Activated CD8-positive, alpha-beta T cell treated with anti-CD3 and anti-CD28 coated beads for 36 hours (primary cell): ENCODE results near the gene NR4A2. TPM values are rescaled to one million over a fixed set of nuclear protein-coding genes. Genes with fewer than 3 reads are reported as not detected.

ENCODE experiments used
- ATAC-seq: fragments of 200-7000 bp; cut with Tn5 transposase; one replicate; pipeline ENCODE4 v1.10.0; 2021; ENCODE audit warnings: mild to moderate bottlenecking, moderate library complexity
- CTCF ChIA-PET: fragments of 350-600 bp; sonication (Branson Sonifier 250); formaldehyde crosslinking; loops from one replicate; lab custom pipeline; 2021; ENCODE audit warnings: antibody characterized with exemption; lab: Charles Lee
- POLR2A ChIA-PET: fragments of 350-600 bp; sonication (Branson Sonifier 250); formaldehyde crosslinking; loops from one replicate; lab custom pipeline; 2021; ENCODE audit warnings: antibody characterized with exemption; lab: Charles Lee
- DNase-seq: peaks from one replicate; pipeline ENCODE4 v3.0.0-alpha.2; 2020
- H3K27ac Mint-ChIP-seq: one replicate; pipeline ENCODE4 v1.8.0; 2021; ENCODE audit warnings: mild to moderate bottlenecking, mixed read lengths
- H3K27me3 Mint-ChIP-seq: one replicate; pipeline ENCODE4 v1.8.0; 2021; ENCODE audit warnings: mixed read lengths
- H3K36me3 Mint-ChIP-seq: one replicate; pipeline ENCODE4 v1.8.0; 2021; ENCODE audit warnings: low read depth, mixed read lengths
- H3K4me1 Mint-ChIP-seq: one replicate; pipeline ENCODE4 v1.8.0; 2021; ENCODE audit warnings: low read depth, mixed read lengths
- H3K4me3 Mint-ChIP-seq: one replicate; pipeline ENCODE4 v1.8.0; 2021; ENCODE audit warnings: mild to moderate bottlenecking, moderate library complexity, mixed read lengths
- H3K9me3 Mint-ChIP-seq: one replicate; pipeline ENCODE4 v1.8.0; 2021; ENCODE audit warnings: mixed read lengths
- CTCF ChIP-seq: fragments of 200-600 bp; IDR thresholded peaks from one replicate; pipeline ENCODE4 v1.8.0; 2022; ENCODE audit warnings: antibody characterized with exemption, mild to moderate bottlenecking
- intact Hi-C: fragments of 100-400 bp; cut with micrococcal nuclease; formaldehyde crosslinking; loops from one replicate; pipeline ENCODE4 v1.10.0; 2022
- total RNA-seq, 2 experiments: library from RNA; stranded (reverse); gene quantifications; one replicate each; pipeline ENCODE4 v1.2.3, GENCODE V29; 2021

Gene NR4A2
- 10 to 100 TPM; 57.6 to 61.6 TPM for total RNA-seq

- no peaks in the 10 kb centered on the region for H3K9me3 Mint-ChIP-seq
- TF ChIP-seq CTCF, result no peak
- no peaks in the 10 kb centered on the region for H3K27me3 Mint-ChIP-seq
- intact Hi-C loops, result loop anchor here (5.0 to 10.0 kb wide), 2 partner anchors 255 to 562 kb away; no protein-coding TSS in a partner anchor
- CTCF ChIA-PET, result interaction anchor here (3.3 kb wide), 2 partner anchors 67 to 256 kb away, joined by 26 to 33 read pairs; no protein-coding TSS in a partner anchor
- H3K27ac Mint-ChIP-seq, result peak within 1 kb of the TSS; percentile 98
- DNase-seq, result peak; percentile 96
- ATAC-seq, result peak; percentile 56
- POLR2A ChIA-PET, result interaction anchor here (0.6 to 5.0 kb wide), 6 partner anchors 8 to 104 kb away, joined by 3 to 37 read pairs (median 4); partner anchors contain the start of gene GPD2
- peaks cover 47% of the 10 kb centered on the region for H3K36me3 Mint-ChIP-seq
- peak within 1 kb of the TSS; percentile 82 for H3K4me3 Mint-ChIP-seq
- peaks cover 43% of the 10 kb centered on the region for H3K4me1 Mint-ChIP-seq
Observed at GRCh38 chr2:156332534-156333273, at the start of gene NR4A2. NR4A2 (minus strand) TSS chr2:156332721; CDS start chr2:156330186, 2,535 bp downstream.

- no peaks in the 10 kb centered on the region for H3K27me3 Mint-ChIP-seq
- H3K9me3 Mint-ChIP-seq, result peaks cover 4% of the 10 kb centered on the region
- peak; percentile 56 for ATAC-seq
- peak; percentile 35 for DNase-seq
- TF ChIP-seq CTCF, result no peak
- intact Hi-C loops, result no loop called here
- no peaks in the 10 kb centered on the region for H3K36me3 Mint-ChIP-seq
- no peak overlapping the region for H3K27ac Mint-ChIP-seq
- H3K4me3 Mint-ChIP-seq, result no peak overlapping the region
- POLR2A ChIA-PET, result no interaction called here
- CTCF ChIA-PET, result no interaction called here
- peaks cover 26% of the 10 kb centered on the region for H3K4me1 Mint-ChIP-seq
Observed at GRCh38 chr2:156380117-156380645, 47.7 kb upstream of the NR4A2 start.

- Mint-ChIP-seq H3K27me3 (no peaks in the 10 kb centered on the region), H3K9me3 (peaks cover 4% of the 10 kb centered on the region), H3K4me3 (no peak overlapping the region), H3K4me1 (peaks cover 22% of the 10 kb centered on the region), H3K36me3 (no peaks in the 10 kb centered on the region), H3K27ac (no peak overlapping the region)
- DNase-seq (no peak), ATAC-seq (no peak)
- ChIA-PET CTCF (no interaction called here), POLR2A (no interaction called here)
- TF ChIP-seq CTCF, result no peak
- intact Hi-C loops, result no loop called here
Observed at GRCh38 chr2:156379714-156380113, 47.2 kb upstream of the NR4A2 start.

- CTCF ChIA-PET, result no interaction called here
- peaks cover 4% of the 10 kb centered on the region for H3K9me3 Mint-ChIP-seq
- H3K27me3 Mint-ChIP-seq, result no peaks in the 10 kb centered on the region
- no peak overlapping the region for H3K27ac Mint-ChIP-seq
- DNase-seq (no peak), ATAC-seq (peak; percentile 45)
- no peak overlapping the region for H3K4me3 Mint-ChIP-seq
- no peaks in the 10 kb centered on the region for H3K36me3 Mint-ChIP-seq
- peaks cover 19% of the 10 kb centered on the region for H3K4me1 Mint-ChIP-seq
- no peak for TF ChIP-seq CTCF
- POLR2A ChIA-PET, result no interaction called here
- intact Hi-C loops, result no loop called here
Observed at GRCh38 chr2:156379071-156379470, 46.5 kb upstream of the NR4A2 start.

- ATAC-seq, result no peak
- no peaks in the 10 kb centered on the region for H3K9me3 Mint-ChIP-seq
- no peak overlapping the region for H3K27ac Mint-ChIP-seq
- CTCF ChIA-PET, result no interaction called here
- intact Hi-C loops, result no loop called here
- no peak overlapping the region for H3K4me3 Mint-ChIP-seq
- peaks cover 2% of the 10 kb centered on the region for H3K36me3 Mint-ChIP-seq
- no peak for TF ChIP-seq CTCF
- POLR2A ChIA-PET, result no interaction called here
- no peak for DNase-seq
- no peaks in the 10 kb centered on the region for H3K4me1 Mint-ChIP-seq
- no peaks in the 10 kb centered on the region for H3K27me3 Mint-ChIP-seq
Observed at GRCh38 chr2:156366753-156367152, 34.2 kb upstream of the NR4A2 start.
